HepG2 (cell line): ENCODE data around the gene C9orf50. TPM values are rescaled to one million over a fixed set of nuclear protein-coding genes. Genes with fewer than 3 reads are reported as not detected.

Experiments
- ATAC-seq: fragments of 200-7000 bp; cut with Tn5 transposase; 3 replicates; pipeline ENCODE4 v1.9.1; 2020; ENCODE audit warnings: mild to moderate bottlenecking, moderate library complexity
- BruUV-seq: library from RNA; stranded (reverse); fragments of 400-500 nt; replicated peaks from 2 replicates; lab custom pipeline; 2021; lab: Mats Ljungman, UMichigan
- CTCF ChIA-PET: fragments of 300-600 bp; formaldehyde crosslinking; extraction: SDS; loops from one replicate; lab custom pipeline; 2021; ENCODE audit warnings: low total read pairs, inconsistent platforms, low intra/inter-chr PET ratio; lab: Yijun Ruan, JAX
- POLR2A ChIA-PET: fragments of 350-600 bp; sonication (Branson Sonifier 250); formaldehyde crosslinking; loops from one replicate; lab custom pipeline; 2020; ENCODE audit warnings: antibody characterized with exemption, inconsistent platforms; lab: Yijun Ruan, JAX
- DNase-seq: peaks from one replicate; pipeline ENCODE4 v3.0.0-alpha.2; 2015; ENCODE audit warnings: low spot score
- FAIRE-seq: peaks from 3 replicates; lab custom pipeline; 2011; peaks lifted over from hg19 to GRCh38; lab: Jason Lieb, UNC
- H2AFZ ChIP-seq: one replicate; pipeline ENCODE4 v1.6.1; 2011; ENCODE audit warnings: low read length, inconsistent platforms
- H3K27ac ChIP-seq: fragments of 300-600 bp; 3 replicates; pipeline ENCODE4 v1.8.0; 2011; ENCODE audit warnings: mixed run types, mild to moderate bottlenecking, mixed read lengths, low read length, inconsistent platforms; ENCODE audit not compliant: insufficient read depth; ENCODE audit errors: extremely low read length
- H3K27me3 ChIP-seq, 2 experiments: fragments of 200-600 bp in 1 of 2; 2 replicates in 1 of 2; 3 replicates in 1 of 2; pipeline versions ENCODE4 v1.6.0 to v1.8.0; 2011; ENCODE audit warnings: low read length in 2 of 2, mild to moderate bottlenecking in 2 of 2, moderate library complexity in 2 of 2, inconsistent platforms in 1 of 2; ENCODE audit not compliant: insufficient read depth in 2 of 2, control insufficient read depth in 1 of 2
- H3K36me3 ChIP-seq, 2 experiments: fragments of 200-600 bp in 1 of 2; replicated peaks in 1 of 2; 2 replicates in 1 of 2; 3 replicates in 1 of 2; pipeline versions ENCODE4 v1.5.1 to v1.8.0; 2011; ENCODE audit warnings: low read length in 2 of 2, inconsistent platforms in 1 of 2; ENCODE audit not compliant: insufficient read depth in 2 of 2, control insufficient read depth in 1 of 2
- H3K4me1 ChIP-seq: 2 replicates; pipeline ENCODE4 v1.5.1; 2012; ENCODE audit warnings: low read length, inconsistent platforms; ENCODE audit not compliant: insufficient read depth
- H3K4me2 ChIP-seq: 2 replicates; pipeline ENCODE4 v1.6.0; 2011; ENCODE audit warnings: low read depth, low read length, inconsistent platforms
- H3K4me3 ChIP-seq, 3 experiments: fragments of 200-600 bp in 1 of 3; sonication (generic), shearing (Covaris generic) in 1 of 3; replicated peaks in 1 of 3; 2 replicates each; pipeline ENCODE4 v1.5.1; 2011 to 2016; ENCODE audit warnings: low read length in 3 of 3, inconsistent platforms in 2 of 3, low read depth in 2 of 3, mild to moderate bottlenecking in 2 of 3, control low read depth in 1 of 3, mixed read lengths in 1 of 3; ENCODE audit not compliant: insufficient read depth in 1 of 3
- H3K79me2 ChIP-seq: one replicate; pipeline ENCODE4 v1.6.1; 2011; ENCODE audit warnings: low read length, inconsistent platforms; ENCODE audit not compliant: insufficient read depth
- H3K9ac ChIP-seq: 2 replicates; pipeline ENCODE4 v1.6.0; 2011; ENCODE audit warnings: mild to moderate bottlenecking, low read depth, low read length, inconsistent platforms; ENCODE audit not compliant: insufficient read depth
- H3K9me3 ChIP-seq: 2 replicates; pipeline ENCODE4 v1.5.1; 2012; ENCODE audit warnings: mild to moderate bottlenecking, low read length
- H4K20me1 ChIP-seq: 2 replicates; pipeline ENCODE4 v1.6.0; 2011; ENCODE audit warnings: inconsistent platforms, mild to moderate bottlenecking, low read length, moderate library complexity; ENCODE audit not compliant: insufficient read depth
- BRD4 ChIP-seq: sonication (generic); formaldehyde crosslinking; IDR thresholded peaks from 2 replicates; pipeline ENCODE4 v1.4.0; 2020; ENCODE audit warnings: missing genetic modification reagents
- CCDC6 ChIP-seq: sonication (generic); formaldehyde crosslinking; IDR thresholded peaks from 2 replicates; pipeline ENCODE4 v1.8.1; 2022; ENCODE audit warnings: mild to moderate bottlenecking, missing genetic modification reagents, moderate library complexity
- HNRNPLL ChIP-seq: fragments of 200-400 bp; formaldehyde crosslinking; IDR thresholded peaks from 2 replicates; pipeline ENCODE4 v1.6.1; 2017; ENCODE audit warnings: mild to moderate bottlenecking, low read depth, low read length; ENCODE audit not compliant: poor library complexity, severe bottlenecking
- KDM2A ChIP-seq: sonication (generic); formaldehyde crosslinking; IDR thresholded peaks from 2 replicates; pipeline ENCODE4 v1.4.0; 2020; ENCODE audit warnings: low read depth, missing genetic modification reagents, borderline replicate concordance
- KLF12 ChIP-seq: sonication (generic); formaldehyde crosslinking; IDR thresholded peaks from 2 replicates; pipeline ENCODE4 v1.4.0; 2020; ENCODE audit warnings: missing genetic modification reagents, borderline replicate concordance
- MBNL3 ChIP-seq: fragments of 250-450 bp; sonication (Bioruptor Pico); conservative IDR thresholded peaks from 2 replicates; pipeline ENCODE4 v1.8.0; 2022; ENCODE audit warnings: mild to moderate bottlenecking, inconsistent platforms
- SIX1 ChIP-seq: sonication (generic); formaldehyde crosslinking; IDR thresholded peaks from 2 replicates; pipeline ENCODE4 v1.4.0; 2020; ENCODE audit warnings: missing genetic modification reagents, borderline replicate concordance
- SOX13 ChIP-seq, 3 experiments: fragments of 450-650 bp in 1 of 3; sonication (generic) in 1 of 3; formaldehyde crosslinking in 1 of 3; IDR thresholded peaks in 2 of 3; conservative IDR thresholded peaks in 1 of 3; 2 replicates each; pipeline versions ENCODE4 v1.5.0 to v1.6.1; 2016 to 2020; ENCODE audit warnings: antibody characterized with exemption in 1 of 3, mild to moderate bottlenecking in 1 of 3, missing compliant biosample characterization in 1 of 3, missing genetic modification reagents in 1 of 3, moderate library complexity in 1 of 3
- ZFP36L1 ChIP-seq: sonication (generic); formaldehyde crosslinking; IDR thresholded peaks from 2 replicates; pipeline ENCODE4 v1.8.0; 2022; ENCODE audit warnings: mild to moderate bottlenecking, missing genetic modification reagents, moderate library complexity
- ZNF124 ChIP-seq: sonication (generic); formaldehyde crosslinking; IDR thresholded peaks from 2 replicates; pipeline ENCODE4 v1.4.0; 2020; ENCODE audit warnings: missing genetic modification reagents
- ZNF333 ChIP-seq: sonication (generic); formaldehyde crosslinking; IDR thresholded peaks from 2 replicates; pipeline ENCODE4 v1.4.0; 2020; ENCODE audit warnings: mild to moderate bottlenecking, missing genetic modification reagents, borderline replicate concordance
- ZNF569 ChIP-seq: sonication (generic); formaldehyde crosslinking; IDR thresholded peaks from 2 replicates; pipeline ENCODE4 v1.5.0; 2020; ENCODE audit warnings: mild to moderate bottlenecking, missing genetic modification reagents, moderate library complexity, borderline replicate concordance
- ZNF577 ChIP-seq: sonication (generic); formaldehyde crosslinking; IDR thresholded peaks from 2 replicates; pipeline ENCODE4 v1.4.0; 2020; ENCODE audit warnings: mild to moderate bottlenecking, low read depth, missing genetic modification reagents, borderline replicate concordance
- ZNF629 ChIP-seq: sonication (generic); formaldehyde crosslinking; conservative IDR thresholded peaks from 2 replicates; pipeline ENCODE4 v1.5.0; 2020; ENCODE audit warnings: missing genetic modification reagents
- ZSCAN21 ChIP-seq: sonication (generic); formaldehyde crosslinking; IDR thresholded peaks from 2 replicates; pipeline ENCODE4 v1.8.0; 2022; ENCODE audit warnings: mild to moderate bottlenecking, missing genetic modification reagents, moderate library complexity, borderline replicate concordance
- WGBS: methylation state at CpG from one replicate; pipeline ENCODE4 v1.1.6; 2017; ENCODE audit warnings: low lambda C conversion rate; 5-methylcytosine and 5-hydroxymethylcytosine counted together
- in situ Hi-C: cut with HindIII; loops from 2 replicates; pipeline ENCODE4 v1.10.0; 2017; ENCODE audit warnings: low pct_unique_long_range_greater_than_20kb; ENCODE audit not compliant: extremely low pct_ligation_motif_present
- intact Hi-C: fragments of 100-400 bp; cut with micrococcal nuclease; formaldehyde crosslinking; loops from one replicate; pipeline ENCODE4 v1.10.0; 2022; ENCODE audit not compliant: unreplicated experiment
- polyA plus RNA-seq, 8 experiments: library from polyadenylated mRNA; depleted of rRNA in 3 of 8; stranded (reverse) in 7 of 8; unstranded in 1 of 8; fragments of >200 nt; fragmentation: Illumina TruSeq in 4 of 8; extraction: Trizol in 4 of 8; gene quantifications; 2 replicates each; pipeline versions ENCODE4 v1.2.1 to v1.2.3, GENCODE V29; 2011 to 2016; ENCODE audit warnings: low read depth in 4 of 8, missing spikeins in 1 of 8, mixed read lengths in 1 of 8; ENCODE audit not compliant: insufficient read depth in 1 of 8
- total RNA-seq, 5 experiments: library from RNA; depleted of rRNA; stranded (reverse); fragments of >200 nt; fragmentation: Illumina TruSeq; extraction: Trizol; gene quantifications; 2 replicates each; pipeline ENCODE4 v1.2.3, GENCODE V29; 2016; ENCODE audit warnings: low read depth in 1 of 5
- TF ChIP-seq, protein P1 (sequence below): sonication (generic); formaldehyde crosslinking; IDR thresholded peaks from 2 replicates; pipeline ENCODE4 v1.4.0; 2020; ENCODE audit warnings: mild to moderate bottlenecking, missing genetic modification reagents
- TF ChIP-seq, protein P2 (sequence below): sonication (generic); formaldehyde crosslinking; IDR thresholded peaks from 2 replicates; pipeline ENCODE4 v1.4.0; 2020; ENCODE audit warnings: mild to moderate bottlenecking, missing genetic modification reagents
- TF ChIP-seq, protein P3 (sequence below): sonication (generic); formaldehyde crosslinking; IDR thresholded peaks from 2 replicates; pipeline ENCODE4 v1.5.1; 2020; ENCODE audit warnings: mild to moderate bottlenecking, missing genetic modification reagents

Gene C9orf50
- total and polyA plus RNA-seq, 2 of the 13 experiments (the other 11 are each of a cell fraction or from before 2014, with no cell fraction given) = not detected

DNA sequence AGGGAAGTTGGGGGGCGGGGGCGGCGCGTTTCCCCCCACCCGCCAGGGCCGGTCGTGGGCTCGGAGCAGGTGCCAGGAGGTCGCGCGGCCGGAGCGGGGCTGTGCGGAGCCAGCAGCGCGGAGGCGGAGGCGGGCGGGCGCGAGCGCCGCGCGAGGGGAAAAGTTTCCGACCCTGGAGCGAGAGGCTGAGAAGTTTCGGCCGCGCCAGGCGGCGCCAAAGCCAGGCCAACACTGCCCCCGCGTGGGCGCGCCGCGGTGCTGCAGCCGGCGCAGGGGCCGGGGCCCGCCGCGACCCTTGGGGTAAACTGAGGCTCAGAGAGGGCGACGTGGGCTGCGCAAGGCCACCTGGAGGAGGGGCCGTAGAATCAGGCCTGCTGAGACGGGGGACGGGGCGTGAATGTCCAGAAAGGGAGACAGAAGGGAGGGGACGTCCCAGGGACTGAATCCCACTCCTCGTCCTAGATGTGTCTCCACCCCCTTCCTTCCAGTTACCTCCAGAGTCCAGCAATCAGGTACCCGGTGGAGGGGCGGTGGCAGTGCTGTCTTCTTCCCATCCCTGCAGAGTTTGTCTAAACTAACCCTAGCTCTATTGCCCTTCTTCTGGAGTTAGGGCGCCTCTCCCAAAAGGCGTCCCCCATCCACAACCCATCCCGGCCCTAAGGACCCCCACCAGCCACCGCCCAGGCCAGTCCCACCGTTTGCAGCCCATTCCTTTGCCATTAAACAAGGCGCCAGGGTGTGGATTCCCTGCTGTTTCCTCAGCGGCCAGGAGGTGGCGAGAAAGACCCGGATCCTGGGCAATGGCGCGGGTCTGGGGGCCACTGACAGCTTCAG, 10.2 kb downstream of the C9orf50 start (continued):
- TF ChIP-seq, protein P1, sequence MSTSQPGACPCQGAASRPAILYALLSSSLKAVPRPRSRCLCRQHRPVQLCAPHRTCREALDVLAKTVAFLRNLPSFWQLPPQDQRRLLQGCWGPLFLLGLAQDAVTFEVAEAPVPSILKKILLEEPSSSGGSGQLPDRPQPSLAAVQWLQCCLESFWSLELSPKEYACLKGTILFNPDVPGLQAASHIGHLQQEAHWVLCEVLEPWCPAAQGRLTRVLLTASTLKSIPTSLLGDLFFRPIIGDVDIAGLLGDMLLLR (CRISPR knock-in tag) = peak; percentile 39; the same call in 1 of the 2 replicates
- 0 out of 2 replicates have a peak, but pooled peaks have one; percentile 8 for TF ChIP-seq BRD4 (CRISPR knock-in tag)
- peak; percentile 23; the same call in 1 of the 2 replicates for TF ChIP-seq ZNF629 (CRISPR knock-in tag)
- peak; percentile 51; the same call in 1 of the 2 replicates for TF ChIP-seq ZNF333 (CRISPR knock-in tag)

DNA sequence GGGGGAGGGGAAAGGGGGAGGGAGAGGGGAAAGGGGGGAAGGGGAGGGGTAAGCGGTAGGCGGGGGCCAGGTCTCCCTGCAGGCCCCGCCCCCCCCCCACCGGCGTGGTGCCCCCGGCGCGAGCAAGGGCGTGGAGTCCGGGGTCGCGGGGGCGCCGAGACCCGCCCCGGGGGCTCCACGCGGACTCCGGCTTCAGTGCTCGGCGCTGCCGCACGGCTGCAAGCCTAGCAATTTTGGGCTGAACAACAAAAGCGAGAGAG, 10.8 kb downstream of the C9orf50 start:
- peak overlapping the region; percentile 72 for H3K9ac ChIP-seq
- no peaks in the 10 kb centered on the region for H3K9me3 ChIP-seq
- CTCF ChIA-PET = interaction anchor here (1.3 to 2.9 kb wide), 5 partner anchors 40 to 471 kb away, joined by 3 to 13 read pairs (median 5); no protein-coding TSS in a partner anchor
- BruUV-seq = no TSS peak
- peaks cover 3% of the 10 kb centered on the region for H3K79me2 ChIP-seq
- intact Hi-C loops (no loop called here), in situ Hi-C loops (loop anchor here (10.0 kb wide), 3 partner anchors 115 to 435 kb away; partner anchors contain the start of gene IER5L)
- no peak for ATAC-seq
- peaks cover 67% of the 10 kb centered on the region for H3K4me1 ChIP-seq
- no peak overlapping the region for H2AFZ ChIP-seq
- peak overlapping the region; percentile 97 for H3K4me2 ChIP-seq
- no peak for FAIRE-seq
- H4K20me1 ChIP-seq = no peaks in the 10 kb centered on the region
- DNase-seq = no peak
- peak overlapping the region; percentile 69 to 87 (median 81) for H3K4me3 ChIP-seq
- H3K27me3 ChIP-seq = no peaks in the 10 kb centered on the region
- H3K27ac ChIP-seq = peak overlapping the region; percentile 58
- H3K36me3 ChIP-seq = no peaks in the 10 kb centered on the region; a peak in 1 of 5 replicates
- no CpG with 5 or more reads among the region's 24 CpGs for WGBS
- POLR2A ChIA-PET = no interaction called here
- TF ChIP-seq CCDC6 (CRISPR knock-in tag) (no peak), MBNL3 (CRISPR knock-in tag) (no peak), ZNF569 (CRISPR knock-in tag) (no peak), SIX1 (CRISPR knock-in tag) (no peak), HNRNPLL (peak; percentile 30), KLF12 (CRISPR knock-in tag) (peak; percentile 11; the same call in 1 of the 2 replicates), ZFP36L1 (CRISPR knock-in tag) (0 out of 2 replicates have a peak, but pooled peaks have one; percentile 6), SOX13 (IDR thresholded peaks at IDR 0.05) (no peak), SOX13 (CRISPR knock-in tag; conservative IDR thresholded peaks at IDR 0.05 in 1 of 2, IDR thresholded peaks at IDR 0.05 in 1 of 2) (no peak), ZSCAN21 (CRISPR knock-in tag) (0 out of 2 replicates have a peak, but pooled peaks have one; percentile 17), ZNF124 (CRISPR knock-in tag) (no peak), ZNF577 (CRISPR knock-in tag) (no peak), KDM2A (CRISPR knock-in tag) (no peak)
- TF ChIP-seq, protein P2, sequence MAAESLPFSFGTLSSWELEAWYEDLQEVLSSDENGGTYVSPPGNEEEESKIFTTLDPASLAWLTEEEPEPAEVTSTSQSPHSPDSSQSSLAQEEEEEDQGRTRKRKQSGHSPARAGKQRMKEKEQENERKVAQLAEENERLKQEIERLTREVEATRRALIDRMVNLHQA = no peak
- TF ChIP-seq, protein P3, sequence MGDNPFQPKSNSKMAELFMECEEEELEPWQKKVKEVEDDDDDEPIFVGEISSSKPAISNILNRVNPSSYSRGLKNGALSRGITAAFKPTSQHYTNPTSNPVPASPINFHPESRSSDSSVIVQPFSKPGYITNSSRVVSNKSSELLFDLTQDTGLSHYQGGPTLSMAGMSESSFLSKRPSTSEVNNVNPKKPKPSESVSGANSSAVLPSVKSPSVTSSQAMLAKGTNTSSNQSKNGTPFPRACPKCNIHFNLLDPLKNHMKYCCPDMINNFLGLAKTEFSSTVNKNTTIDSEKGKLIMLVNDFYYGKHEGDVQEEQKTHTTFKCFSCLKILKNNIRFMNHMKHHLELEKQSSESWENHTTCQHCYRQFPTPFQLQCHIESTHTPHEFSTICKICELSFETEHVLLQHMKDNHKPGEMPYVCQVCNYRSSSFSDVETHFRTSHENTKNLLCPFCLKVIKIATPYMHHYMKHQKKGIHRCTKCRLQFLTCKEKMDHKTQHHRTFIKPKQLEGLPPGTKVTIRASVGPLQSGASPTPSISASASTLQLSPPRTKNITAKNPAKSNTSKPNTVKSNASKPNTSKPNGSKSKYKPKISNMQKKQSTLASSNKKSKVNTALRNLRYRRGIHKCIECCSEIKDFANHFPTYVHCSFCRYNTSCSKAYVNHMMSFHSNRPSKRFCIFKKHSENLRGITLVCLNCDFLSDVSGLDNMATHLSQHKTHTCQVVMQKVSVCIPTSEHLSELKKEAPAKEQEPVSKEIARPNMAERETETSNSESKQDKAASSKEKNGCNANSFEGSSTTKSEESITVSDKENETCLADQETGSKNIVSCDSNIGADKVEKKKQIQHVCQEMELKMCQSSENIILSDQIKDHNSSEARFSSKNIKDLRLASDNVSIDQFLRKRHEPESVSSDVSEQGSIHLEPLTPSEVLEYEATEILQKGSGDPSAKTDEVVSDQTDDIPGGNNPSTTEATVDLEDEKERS (CRISPR knock-in tag) = no peak
